ENCODE measurements around the gene FMN1.

Gene FMN1

GRCh38 chr15:33197636-33198035 lies 3.1 kb upstream of the FMN1 start:
- no peak for DNase-seq

GRCh38 chr15:33194237-33194636 lies 277 bp downstream of the FMN1 start:
- no peak for DNase-seq

DNA sequence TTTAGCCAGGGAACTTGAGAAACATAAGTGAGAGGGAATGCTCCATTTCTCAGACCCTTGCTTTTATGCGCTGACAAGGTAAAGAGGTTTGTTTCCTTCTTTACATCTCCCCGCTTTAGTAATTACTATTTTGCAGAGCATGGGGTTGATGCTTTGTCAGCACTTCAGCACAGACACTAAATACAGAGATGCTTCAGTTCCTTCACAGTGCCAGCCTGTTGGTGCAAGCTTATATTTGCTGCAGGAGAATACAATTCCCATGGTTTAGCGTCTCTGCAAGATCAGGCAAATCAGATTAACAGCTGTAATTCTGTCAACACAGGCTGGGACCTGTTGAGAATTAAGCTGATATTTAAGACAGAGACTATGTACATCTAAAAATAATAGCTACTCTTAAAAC lies 2.9 kb downstream of the FMN1 start:
- DNase-seq = no peak

GRCh38 chr15:33190539-33190938 lies 4.0 kb downstream of the FMN1 start:
- no peak for DNase-seq

GRCh38 chr15:33188641-33189257 lies 5.8 kb downstream of the FMN1 start:
- DNase-seq = no peak

DNA sequence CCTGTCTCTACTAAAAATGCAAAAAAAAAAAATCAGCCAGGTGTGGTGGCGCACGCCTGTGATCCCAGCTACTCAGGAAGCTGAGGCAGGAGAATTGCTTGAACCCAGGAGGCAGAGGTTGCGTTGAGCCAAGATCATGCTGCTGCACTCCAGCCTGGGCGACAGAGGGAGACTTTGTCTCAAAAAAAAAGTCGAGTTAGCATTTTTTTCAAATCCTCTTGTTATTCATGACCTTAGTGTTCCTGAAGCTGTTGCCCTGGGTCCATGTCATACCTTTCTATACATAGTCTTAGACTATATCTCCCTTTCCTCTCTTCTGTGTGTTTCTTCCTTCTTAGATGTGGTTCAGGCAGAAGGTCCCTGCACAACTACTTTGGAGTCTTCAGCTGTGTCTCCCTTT lies 6.4 kb downstream of the FMN1 start:
- DNase-seq = no peak

- DNase-seq = no peak
Measured at GRCh38 chr15:33183334-33183733, 11.2 kb downstream of the FMN1 start.

GRCh38 chr15:33182926-33183325 lies 11.6 kb downstream of the FMN1 start:
- DNase-seq = no peak

DNA sequence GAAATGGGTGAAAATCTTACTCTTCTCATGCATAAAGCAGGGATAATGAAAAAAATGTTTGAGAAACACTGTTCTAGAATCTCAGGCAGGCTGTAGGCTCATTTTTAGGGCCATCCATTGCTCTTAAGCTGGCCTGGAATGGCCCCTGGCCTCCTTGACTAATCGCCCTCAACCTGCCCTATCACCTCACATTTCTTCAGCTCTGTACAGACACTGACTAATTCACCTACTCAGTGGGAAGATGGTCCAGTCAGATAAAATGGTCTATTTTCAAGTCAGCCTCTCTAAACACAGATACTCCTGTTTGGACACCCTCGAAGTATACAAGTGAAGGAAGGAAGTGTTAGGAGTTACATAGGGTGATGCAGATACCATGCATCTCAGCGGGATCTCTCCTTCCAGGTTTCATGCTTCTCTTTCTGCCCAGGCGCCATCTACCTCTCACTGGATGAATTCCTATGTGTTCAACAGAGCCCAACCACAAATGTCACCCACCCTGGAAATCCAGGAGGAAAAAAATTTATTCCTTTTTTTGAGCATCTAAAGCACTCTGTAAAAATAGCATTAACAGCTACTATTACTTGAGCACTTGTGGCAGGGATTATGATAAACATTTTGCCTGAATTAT lies 12.1 kb downstream of the FMN1 start:
- DNase-seq = no peak

GRCh38 chr15:33179874-33180273 lies 14.6 kb downstream of the FMN1 start:
- DNase-seq = no peak

GRCh38 chr15:33171202-33171601 lies 23.3 kb downstream of the FMN1 start:
- DNase-seq = no peak

GRCh38 chr15:33169625-33170024 lies 24.9 kb downstream of the FMN1 start:
- no peak for DNase-seq

DNA sequence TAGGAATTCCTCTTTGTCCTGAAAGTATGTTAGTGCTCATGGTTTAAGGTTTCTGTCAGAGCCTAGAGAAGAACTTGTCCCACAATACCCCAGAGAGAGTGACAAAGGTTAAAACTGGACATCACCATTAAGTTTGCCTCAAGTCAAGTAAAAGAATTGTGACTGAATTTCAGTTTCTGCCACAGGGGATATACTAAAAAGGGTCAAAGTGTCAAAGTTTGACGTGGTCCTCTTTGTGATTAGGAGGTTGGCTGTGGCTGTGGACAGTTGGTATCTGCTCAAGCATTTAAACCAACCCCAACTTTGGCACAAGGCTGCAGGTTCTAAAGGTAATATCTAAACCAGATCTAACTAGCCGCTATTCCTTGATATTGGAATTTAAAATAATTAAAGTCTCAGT lies 26.1 kb downstream of the FMN1 start:
- DNase-seq = no peak

- DNase-seq = no peak
Measured at GRCh38 chr15:33163816-33164215, 30.7 kb downstream of the FMN1 start.

- no peak for DNase-seq
Measured at GRCh38 chr15:33161209-33161608, 33.3 kb downstream of the FMN1 start.

DNA sequence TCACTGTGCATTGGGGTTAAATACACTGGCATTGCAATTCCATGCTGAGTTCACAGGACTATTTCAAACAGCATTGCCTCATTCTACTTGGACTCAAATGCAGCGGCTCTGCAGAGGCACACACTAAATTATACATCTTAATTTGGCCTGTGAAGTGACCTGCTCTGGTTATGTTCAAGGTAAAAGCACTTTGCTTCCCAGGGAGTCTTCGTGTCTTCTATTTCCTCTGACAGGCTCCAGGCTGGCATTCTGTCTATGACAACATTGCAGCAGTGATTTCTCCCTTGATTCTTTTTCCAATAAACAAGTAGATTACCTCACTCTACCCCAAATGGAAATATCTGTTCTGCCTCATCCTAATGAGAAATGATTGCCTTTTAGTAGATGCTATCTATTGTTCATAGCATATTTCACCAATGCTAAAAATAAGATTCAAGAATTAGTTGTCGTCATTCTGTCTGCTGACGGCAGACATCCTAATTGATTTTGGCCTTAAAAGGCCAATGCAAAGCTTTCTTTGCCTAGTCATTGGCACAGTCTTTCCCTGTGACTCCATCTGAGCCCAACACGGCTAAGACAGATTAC lies 33.8 kb downstream of the FMN1 start:
- DNase-seq = no peak

DNA sequence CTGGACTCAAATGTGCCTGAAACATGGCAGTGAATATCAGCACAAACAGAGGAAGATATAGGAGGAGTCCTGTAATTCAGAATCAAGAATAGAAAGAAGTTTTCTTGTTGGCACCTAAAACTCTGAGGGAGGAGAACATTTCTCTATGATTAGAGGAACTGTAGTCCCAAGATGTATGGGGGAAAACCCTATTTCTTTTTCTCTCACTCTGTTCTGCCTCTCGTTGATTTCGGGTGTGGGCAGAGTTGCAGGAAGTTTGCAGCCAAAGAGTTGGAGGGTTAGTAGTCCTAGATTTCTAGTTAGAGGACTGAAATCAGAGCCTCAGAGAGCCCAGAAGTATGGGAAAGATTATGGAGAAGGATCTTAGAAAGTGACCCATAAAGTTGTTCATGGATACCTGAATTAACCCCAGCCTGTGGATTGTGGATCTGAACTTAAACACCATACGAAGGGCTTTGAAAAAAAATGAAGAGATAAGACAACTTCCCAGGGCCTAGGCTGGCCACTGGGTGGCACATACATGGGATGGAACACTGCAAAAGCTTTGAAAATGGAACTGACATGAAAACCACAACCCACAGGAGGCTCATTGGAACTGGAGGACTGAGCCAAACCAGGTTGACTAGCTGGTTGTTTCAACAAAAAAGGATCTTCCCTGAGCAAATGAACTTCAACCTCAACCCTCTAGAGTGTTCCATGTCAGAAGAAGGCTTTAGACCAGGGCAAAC lies 34.6 kb downstream of the FMN1 start:
- DNase-seq = no peak

DNA sequence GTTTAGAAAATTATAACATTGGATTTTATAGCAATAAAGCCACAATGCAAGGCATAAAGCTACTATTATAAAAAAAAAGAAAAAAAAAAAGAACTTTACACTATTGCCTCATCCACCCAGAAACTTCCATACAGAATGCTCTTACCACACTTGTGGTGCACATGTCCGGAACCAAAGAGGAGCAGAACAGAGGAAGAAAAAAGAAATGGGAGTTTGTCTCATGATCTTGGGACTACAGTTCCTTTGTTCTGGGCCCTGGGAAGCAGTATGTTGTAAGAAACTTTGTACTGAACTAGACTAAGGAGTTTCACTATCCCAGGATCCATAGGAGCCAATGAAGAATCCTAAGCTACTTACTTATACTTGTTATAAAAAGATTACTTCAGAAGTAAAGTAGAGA lies 36.1 kb downstream of the FMN1 start:
- no peak for DNase-seq

DNA sequence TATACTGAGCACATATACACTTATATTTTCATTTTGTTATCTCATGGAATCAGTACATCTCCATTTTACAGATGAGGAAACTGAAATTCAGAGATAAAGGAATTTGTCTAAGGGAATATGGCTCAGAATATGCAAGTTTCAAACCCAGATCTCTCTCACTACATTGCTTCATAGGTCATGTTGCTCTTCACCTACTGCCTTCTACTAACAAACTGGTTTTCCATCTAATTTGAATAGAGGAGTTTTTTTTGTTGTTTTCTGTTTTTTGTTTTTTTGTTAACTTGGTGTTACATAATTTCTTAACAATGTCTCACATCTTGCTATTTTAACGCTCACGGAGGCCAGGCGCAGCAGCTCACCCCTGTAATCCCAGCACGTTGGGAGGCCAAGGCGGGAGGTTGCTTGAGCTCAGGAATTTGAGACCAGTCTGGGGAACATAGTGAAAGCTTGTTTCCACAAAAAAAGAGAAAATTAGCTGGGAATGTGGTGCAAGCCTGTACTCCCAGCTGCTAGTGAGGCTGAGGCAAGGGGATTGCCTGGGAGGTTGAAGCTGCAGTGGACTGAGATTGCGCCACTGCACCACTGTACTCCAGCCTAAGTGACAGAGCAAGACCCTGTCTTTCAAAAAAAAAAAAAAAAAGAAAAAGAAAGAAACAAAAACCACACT lies 37.0 kb downstream of the FMN1 start:
- no peak for DNase-seq

- no peak for DNase-seq
Measured at GRCh38 chr15:33155691-33156420, 38.7 kb downstream of the FMN1 start.

DNA sequence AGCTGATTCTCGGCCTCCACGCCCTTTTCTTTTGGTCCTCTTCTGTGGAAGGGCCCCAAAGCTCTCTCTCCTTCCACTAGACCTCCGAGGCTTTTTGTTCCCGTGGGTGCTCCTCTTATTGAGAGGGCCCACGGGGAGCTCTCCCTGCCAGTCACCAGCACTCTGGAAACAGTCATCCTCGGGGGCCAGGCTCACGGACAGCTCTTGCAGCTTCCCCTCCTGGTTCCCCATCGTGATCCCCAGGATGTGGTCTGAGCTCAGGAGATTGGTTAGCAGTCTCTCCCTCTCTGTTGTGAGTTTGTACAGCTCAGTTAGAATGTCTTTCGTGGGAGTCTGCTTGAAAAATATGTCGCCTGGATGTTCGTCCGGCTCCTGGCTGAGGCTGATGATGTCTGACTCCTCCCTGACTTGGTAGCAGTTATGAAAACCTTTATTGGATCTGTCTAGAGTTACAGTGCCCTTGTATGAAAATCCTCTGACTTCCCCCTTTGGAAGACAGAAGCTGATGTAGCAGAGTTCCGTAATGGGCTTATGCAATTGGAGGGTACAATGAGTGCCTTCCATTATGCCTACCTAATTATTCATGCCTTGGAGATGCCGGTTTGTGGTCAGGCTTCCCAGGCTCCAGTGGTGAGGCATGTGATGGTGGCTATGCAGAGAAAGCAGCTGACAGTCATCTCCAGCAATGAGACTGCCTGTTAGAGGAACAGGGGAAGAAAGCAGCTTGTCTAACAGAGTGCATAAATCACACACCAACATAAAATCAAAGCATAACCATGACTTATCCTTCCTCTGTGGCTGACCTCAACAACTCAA lies 40.0 kb downstream of the FMN1 start:
- DNase-seq = no peak

- DNase-seq = no peak
Measured at GRCh38 chr15:33153548-33153947, 41.0 kb downstream of the FMN1 start.

All from activated CD4-positive, alpha-beta T cell treated with anti-CD3 and anti-CD28 coated beads, Interleukin-2, amount 50 U/mL, for 1 hour (primary cell).